ENCODE measurements around the gene YLPM1.
"Not testable (repeated sequence)": the region's sequence is repeated elsewhere in the genome, so short reads cannot be mapped to it uniquely, and the experiment has no call there.

The YLPM1 gene, protein sequence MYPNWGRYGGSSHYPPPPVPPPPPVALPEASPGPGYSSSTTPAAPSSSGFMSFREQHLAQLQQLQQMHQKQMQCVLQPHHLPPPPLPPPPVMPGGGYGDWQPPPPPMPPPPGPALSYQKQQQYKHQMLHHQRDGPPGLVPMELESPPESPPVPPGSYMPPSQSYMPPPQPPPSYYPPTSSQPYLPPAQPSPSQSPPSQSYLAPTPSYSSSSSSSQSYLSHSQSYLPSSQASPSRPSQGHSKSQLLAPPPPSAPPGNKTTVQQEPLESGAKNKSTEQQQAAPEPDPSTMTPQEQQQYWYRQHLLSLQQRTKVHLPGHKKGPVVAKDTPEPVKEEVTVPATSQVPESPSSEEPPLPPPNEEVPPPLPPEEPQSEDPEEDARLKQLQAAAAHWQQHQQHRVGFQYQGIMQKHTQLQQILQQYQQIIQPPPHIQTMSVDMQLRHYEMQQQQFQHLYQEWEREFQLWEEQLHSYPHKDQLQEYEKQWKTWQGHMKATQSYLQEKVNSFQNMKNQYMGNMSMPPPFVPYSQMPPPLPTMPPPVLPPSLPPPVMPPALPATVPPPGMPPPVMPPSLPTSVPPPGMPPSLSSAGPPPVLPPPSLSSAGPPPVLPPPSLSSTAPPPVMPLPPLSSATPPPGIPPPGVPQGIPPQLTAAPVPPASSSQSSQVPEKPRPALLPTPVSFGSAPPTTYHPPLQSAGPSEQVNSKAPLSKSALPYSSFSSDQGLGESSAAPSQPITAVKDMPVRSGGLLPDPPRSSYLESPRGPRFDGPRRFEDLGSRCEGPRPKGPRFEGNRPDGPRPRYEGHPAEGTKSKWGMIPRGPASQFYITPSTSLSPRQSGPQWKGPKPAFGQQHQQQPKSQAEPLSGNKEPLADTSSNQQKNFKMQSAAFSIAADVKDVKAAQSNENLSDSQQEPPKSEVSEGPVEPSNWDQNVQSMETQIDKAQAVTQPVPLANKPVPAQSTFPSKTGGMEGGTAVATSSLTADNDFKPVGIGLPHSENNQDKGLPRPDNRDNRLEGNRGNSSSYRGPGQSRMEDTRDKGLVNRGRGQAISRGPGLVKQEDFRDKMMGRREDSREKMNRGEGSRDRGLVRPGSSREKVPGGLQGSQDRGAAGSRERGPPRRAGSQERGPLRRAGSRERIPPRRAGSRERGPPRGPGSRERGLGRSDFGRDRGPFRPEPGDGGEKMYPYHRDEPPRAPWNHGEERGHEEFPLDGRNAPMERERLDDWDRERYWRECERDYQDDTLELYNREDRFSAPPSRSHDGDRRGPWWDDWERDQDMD (N-terminal part only)

DNA sequence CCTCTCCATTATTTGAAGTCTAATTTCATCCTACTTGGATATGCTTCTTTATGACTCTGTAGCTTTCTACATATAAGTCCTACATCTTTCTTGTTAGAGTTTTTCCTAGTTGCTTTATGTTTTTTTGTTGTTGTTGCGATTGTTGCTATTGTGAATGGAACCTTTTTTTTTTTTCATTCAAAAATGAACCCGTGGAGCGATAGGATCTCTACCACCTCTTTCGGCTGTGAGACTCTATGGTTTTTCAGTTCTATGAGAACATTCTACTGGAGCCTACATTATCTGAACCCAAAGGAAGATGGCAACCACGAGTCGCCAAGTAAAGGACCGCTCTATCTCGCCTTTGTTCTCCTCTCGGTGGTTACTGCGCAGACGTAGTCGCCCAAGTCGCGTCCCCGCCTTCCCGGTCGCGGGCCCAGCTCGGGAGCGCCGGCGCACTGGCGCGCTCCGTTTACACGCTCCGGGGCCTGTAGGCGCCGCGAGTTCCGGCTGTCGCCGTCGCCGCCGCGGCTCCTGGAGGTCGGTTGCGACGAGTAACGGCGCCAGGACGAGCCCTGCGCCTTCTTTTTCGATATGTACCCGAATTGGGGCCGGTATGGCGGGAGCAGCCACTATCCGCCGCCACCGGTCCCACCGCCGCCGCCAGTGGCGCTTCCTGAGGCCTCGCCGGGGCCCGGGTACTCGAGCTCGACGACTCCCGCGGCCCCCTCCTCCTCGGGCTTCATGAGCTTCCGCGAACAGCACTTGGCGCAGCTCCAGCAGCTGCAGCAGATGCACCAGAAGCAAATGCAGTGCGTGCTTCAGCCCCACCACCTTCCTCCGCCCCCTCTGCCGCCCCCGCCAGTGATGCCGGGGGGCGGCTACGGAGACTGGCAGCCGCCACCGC lies at the start of gene YLPM1:
Gene YLPM1 (plus strand): TSS at position 400 of the 886 bp plus-strand sequence. CDS start 174 bp downstream, at position 574.
- DNase-seq, result peak; percentile 50 to 76

DNA sequence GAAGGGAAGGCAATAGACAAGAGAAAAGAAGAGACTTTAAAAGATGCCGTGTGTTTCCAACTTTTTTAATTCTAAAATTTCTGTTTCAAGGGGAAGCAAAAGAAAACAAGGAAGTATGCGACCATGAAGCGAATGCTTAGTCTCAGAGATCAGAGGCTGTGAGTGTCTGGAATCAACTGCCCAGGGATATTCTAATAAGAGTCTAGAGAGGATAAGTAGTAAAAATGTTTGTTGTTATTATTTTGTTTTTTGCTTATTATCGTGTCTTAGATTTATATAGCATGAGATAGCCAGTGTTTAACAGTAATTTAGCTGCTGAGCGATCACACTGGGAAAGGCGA lies 49.8 kb upstream of the YLPM1 start:
- no peak for DNase-seq

DNA sequence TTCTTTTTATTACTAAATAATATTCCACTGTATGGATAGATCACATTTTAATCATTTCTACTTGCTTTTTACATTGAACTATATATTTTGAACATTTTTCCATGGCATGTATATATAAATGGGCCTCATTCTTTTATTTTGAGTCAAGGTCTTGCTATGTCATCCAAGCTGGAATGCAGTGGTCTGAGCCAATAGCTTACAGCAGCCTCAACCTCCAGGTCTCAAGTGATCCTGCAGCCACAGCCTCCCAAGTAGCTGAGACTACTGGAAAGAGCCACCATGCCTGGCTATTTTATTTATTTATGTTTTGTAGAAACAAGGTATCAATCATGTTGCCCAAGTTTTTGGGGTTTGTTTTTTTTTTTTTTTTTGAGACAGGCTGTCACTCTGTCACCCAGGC lies 42.6 kb upstream of the YLPM1 start:
- no peak for DNase-seq

DNA sequence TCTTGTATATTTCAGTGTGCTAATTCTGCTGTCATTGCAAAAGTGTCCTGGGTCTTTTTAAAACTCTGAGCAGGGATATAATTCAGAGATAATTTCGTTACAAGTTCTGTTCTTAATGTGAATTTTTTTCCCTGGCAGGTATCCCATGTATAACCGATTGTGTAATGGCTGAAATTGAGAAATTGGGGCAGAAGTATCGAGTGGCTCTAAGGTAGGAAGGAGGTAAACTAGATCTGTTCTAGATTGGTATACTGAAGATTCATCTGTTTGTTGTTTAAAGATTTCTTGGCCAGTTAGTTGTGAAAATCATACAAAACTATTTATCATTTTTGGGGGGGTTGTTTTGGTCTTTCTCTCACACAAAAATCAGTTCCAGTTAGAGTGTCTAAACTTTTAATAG lies 40.0 kb upstream of the YLPM1 start:
- no peak for DNase-seq

DNA sequence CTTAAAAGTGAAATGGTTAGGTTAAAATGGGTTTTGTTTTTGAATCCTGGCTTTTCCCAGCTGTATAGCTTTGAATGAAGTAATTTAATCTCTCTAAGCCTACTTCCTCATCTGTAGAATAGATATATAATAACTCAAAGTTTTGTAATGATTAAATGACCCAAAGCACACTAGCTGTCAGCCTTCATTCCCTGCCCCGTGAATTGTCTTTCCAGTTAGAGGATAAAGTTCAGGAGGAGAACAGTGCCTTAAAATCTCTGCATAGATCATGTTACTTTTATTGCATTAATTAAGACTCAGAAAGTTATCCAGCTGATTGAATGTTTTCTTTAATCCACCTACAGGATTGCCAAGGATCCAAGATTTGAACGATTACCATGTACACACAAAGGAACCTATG lies 30.7 kb upstream of the YLPM1 start:
- no peak for DNase-seq

DNA sequence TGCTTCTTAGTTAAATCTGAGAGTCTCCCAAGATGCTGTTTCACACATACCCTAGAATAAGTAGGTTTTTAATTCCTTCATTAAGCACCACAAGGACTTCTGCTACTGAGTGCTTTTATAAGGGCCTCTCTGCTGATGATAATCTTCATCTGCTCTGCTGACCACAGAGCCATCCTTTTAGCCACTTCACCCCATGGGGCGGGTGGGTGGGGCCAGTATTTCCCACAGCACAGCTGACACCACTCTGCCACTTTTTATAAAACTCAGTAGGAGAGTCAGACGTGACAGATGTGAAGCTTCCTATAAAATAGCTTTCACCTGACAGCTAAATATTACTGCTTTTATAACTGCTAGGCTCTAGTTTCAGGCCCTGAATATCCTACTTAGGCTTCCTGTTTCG lies 29.9 kb upstream of the YLPM1 start:
- no peak for DNase-seq

DNA sequence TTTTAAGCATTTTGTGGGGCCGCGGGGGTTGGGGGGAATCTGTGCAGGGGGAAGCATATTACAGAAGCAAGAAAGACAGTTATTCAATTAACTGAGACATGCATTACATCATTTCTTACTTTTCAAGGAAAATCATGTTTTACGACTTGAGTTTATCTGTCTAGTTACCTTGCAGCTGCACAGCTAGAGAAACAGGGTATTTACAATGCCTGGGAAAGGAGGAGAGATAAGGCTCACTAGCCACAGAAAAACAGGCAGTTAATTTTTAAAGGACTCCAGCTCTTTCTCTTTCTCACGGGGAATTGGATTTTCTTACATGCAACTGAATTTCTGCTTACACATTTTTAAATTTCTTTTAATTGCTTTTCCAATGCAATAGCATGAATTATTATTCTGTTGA lies 28.0 kb upstream of the YLPM1 start:
- no peak for DNase-seq

DNA sequence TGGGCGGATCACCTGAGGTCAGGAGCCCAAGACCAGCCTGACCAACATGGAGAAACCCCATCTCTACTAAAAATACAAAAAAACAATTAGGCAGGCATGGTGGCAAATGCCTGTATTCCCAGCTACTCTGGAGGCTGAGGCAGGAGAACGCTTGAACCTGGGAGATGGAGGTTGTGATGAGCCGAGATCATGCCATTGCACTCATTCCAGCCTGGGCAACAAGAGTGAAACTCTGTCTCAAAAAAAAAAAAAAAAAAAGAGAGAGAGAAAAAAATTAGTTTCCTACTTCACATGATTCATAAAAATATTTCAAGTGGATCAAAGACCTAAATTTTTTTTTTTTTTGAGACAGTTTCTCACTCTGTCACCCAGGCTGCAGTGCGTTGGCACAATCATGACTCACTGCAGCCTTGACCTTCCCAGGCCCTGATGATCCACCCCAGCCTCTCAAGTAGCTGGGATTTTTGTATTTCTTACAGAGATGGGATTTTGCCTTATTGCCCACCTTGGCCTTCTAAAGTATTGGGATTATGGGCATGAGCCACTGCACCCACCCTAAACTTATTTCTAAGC lies 25.3 kb upstream of the YLPM1 start:
- DNase-seq, result no peak

DNA sequence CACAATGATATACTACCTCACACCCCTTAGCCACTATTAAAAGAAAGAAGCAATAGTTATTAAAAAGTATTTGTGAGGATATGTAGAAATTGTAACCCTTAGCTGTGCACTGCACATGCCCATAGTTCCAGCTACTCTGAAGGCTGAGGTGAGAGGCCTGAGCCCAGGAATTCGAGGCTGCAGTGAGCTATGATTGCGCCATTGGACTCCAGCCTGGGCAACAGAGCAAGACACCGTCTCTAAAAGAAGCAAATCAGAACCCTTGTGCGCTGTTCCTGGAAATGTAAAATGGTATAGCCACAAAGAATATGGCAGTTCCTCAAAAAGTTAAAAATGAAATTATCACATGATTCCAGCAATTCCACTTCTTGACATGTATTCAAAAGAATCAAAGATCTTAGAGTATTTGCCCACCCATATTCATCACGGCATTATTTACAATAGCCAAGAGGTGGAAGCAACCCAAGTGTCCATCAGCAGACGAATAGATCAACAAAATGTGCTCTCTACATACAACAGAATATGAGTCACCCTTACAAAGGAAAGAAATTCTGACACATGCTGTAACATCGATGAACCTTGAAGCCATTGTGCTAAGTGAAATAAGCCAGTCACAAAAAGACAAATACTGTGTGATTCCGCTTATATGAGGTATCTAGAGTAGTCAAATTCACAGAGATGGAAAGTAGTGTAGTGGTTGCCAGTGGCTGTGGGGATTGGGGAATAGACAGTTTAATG lies 23.7 kb upstream of the YLPM1 start:
- DNase-seq, result no peak

DNA sequence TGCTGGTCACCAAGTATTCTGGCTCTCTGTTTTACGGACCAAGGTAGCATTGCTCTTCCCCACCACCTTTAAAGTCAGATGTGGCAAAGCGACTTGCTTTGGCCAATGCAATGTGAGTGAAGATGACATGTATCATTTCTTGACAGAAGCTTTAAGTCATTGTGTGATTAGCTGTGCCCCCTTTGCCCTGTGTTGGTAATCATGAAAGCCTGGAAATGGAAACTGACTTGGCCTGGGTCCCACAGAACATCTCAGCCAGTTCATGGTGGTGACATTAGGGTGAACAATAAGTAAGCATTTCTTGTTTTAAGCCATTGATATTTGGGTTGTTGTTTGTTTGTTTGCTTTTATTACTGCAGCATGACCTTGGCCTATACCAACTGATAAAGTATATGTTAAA lies 15.9 kb upstream of the YLPM1 start:
- DNase-seq, result no peak

DNA sequence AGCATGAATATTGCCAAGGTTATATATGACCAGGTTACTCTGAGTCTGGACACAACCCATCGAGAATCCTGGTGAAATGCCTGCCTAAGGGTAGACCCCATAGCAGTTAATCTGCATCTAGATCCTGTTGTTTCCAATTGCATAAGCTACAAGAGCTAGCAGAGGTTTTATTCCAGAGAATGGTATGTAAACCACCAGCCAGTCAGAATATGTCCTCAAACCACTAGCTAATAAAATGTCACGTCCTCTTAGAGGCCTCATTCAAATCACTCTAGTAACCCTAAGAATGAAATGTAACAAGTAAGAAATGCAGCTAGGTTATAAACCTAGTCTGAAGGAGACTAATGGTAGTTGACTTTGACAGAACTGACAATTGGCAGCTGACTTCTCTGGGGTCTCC lies 9.0 kb upstream of the YLPM1 start:
- no peak for DNase-seq

DNA sequence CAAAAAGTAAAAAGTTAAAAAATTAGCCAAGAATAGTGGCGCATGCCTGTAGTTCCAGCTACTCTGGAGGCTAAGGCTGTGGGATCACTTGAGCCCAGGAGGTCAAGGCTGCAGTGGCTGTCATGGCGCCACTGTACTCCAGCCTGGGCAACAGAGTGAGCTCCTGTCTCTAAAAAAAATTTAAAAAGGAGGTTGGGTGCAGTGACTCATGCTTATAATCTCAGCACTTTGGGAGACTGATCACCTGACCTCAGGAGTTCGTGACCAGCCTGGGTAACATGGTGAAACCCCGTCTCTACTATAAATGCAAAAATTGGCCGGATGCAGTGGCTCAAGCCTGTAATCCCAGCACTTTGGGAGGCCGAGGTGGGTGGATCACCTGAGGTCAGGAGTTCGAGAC lies 8.2 kb upstream of the YLPM1 start:
- no peak for DNase-seq

DNA sequence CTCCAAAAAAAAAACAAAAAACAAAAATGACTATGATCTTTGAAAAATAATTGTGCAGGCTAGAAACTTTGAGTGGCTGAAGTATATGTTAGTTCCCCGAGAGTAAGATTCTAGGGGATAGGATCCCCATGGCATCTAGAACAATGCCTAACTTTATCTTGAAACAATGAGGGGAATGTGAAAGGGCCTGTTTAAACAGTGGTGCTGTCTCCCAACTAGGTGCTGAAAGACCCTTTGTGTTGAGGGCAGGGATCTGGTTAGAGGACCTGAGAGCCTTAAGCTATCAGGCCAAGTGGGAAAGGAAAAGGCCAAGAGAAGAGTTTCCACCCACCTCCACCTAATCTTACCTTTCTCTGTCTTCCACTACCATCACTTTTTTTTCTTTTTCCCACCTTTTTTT lies 6.8 kb upstream of the YLPM1 start:
- no peak for DNase-seq

DNA sequence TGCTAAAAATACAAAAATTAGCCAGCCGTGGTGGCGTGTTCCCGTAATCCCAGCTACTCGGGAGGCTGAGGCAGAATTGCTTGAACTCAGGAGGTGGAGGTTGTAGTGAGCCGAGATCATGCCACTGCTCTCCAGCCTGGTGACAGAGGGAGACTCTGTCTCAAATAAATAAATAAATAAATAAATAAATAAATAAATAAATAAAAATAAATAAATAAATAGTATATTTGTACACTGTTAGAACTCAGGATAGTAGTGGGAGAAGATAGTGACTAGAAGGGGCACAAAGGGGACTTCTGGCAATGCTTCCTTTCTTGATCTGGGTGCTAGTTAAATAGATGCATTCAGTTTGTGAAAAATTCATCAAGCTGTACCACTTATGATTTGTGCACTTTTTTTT lies 4.6 kb upstream of the YLPM1 start:
- DNase-seq, result not testable (repeated sequence)

DNA sequence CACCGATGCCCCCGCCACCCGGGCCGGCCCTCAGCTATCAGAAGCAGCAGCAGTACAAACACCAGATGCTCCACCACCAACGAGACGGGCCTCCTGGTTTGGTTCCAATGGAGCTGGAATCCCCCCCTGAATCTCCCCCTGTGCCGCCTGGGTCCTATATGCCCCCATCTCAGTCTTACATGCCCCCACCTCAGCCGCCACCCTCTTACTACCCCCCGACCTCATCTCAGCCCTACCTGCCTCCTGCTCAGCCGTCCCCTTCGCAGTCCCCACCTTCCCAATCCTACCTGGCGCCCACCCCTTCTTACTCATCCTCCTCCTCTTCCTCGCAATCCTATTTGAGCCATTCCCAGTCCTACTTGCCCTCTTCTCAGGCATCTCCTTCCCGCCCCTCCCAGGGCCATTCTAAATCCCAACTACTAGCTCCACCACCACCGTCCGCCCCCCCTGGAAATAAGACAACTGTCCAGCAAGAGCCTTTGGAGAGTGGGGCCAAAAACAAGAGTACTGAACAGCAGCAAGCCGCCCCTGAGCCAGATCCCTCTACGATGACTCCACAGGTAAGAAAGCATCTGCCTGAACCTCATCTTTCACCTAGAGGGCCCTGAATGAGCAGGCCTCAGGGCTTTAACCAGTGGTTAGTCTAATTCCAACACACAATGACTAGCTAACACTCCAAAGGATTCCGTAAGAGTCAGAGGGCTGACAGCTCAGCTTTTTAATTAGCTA lies 851 bp downstream of the YLPM1 start:
- no peak for DNase-seq

DNA sequence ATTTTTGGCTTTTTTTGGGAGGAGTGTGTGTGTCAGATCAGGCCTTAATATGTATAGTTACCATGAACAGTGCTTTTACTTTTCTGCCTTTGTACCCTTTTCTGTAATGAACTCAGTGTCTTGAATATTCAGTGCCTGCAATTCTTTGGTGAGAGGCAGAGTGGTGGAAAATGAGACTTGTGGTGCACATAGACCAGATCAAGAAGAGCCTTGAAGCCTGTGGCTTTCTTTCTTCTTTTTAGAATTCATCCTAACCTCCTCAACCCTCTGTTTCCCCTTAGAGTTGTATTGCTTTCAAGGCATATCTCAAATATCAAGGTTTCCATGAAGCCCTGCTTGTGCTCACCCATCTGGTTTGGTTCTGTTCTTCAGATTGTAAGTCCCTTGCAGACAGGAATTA lies 2.6 kb downstream of the YLPM1 start:
- DNase-seq, result no peak

DNA sequence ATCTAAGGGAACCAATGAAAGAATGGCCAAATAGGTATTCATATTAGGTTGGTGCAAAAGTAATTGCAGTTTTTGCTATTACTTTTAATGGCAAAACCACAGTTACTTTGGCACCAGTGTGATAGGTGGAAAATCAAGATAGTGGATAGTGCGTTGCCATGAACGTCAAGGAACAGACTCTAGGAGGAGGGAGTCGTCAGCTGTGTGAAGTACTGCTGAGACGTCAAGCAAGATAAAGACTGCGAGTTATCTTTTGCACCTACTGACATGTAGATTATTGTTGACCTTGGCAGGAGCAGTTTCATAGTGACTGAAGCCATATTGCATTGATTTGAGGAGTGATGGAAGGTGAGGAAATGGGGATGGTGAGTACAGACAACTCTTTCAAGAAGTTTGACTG lies 8.3 kb downstream of the YLPM1 start:
- DNase-seq, result no peak

DNA sequence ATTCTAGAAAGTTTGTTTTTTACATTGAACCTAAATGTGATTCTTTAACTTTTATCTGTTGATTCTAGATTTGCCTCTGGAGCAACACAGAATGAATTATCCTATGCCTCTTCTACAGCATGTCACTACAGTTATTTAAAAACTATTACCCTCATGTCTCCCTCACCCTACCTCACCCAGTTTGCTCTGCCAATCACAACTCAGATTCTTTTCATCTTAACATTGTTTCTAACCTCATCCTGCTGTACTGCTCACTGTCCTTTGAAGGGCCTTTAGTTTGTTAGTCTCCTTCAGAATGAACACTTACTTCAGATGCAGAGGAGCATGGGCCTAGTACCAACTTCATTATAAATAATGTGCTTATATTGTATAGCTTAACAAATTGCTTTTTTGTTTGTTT lies 21.5 kb downstream of the YLPM1 start:
- DNase-seq, result no peak

DNA sequence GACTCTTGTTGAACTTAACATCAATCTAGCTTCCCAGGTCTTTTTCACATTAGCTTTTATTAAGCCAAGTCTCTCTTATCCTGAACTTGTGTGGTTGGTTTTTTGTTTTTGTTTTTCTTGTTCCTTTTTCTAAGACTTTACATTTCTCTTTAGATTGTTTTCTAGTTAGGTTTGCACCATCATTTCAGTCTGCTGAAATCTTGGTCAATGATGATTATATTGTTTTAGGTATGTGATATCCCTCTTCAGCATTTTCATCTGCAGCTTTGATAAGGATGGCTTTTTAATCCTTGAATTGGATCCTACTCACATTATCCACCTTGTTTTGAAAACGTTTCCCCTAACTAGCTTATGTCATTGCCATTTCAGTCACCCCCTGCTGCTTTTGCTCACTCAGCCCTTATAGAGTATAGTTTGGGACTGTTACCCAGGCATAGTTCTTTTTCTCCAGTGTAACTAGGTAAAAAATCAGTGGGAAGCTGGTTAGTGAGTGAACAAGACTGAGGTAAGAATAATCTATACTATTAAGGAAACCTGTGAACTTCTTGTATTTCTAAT lies 22.0 kb downstream of the YLPM1 start:
- no peak for DNase-seq

DNA sequence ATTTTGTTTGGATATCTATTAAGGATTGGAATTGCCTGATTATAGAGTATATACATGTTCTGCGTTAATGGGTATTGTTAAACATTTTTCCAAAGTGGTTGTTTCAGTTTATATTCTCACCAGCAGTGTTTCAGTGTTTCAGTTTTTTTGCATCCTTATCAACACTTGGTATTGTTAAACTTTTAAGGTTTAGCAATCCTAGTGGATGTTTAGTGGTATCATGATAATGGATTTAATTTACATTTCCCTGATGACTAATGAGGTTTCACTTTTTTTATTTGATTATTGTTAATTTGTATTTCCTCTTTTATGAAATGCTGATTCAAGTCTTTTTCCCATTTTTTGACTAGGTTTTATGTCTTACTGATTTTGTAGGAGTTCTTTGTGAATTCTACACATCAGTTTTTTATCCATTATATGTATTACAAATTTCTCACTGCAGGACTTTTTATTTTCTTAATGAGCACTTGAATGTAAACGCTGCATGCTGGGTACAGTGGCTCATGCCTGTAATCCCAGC lies 23.7 kb downstream of the YLPM1 start:
- no peak for DNase-seq

All from cerebellar nuclear complex (tissue), 1 donor.